ENCODE results near the gene IFI30. TPM values are rescaled to one million over a fixed set of nuclear protein-coding genes. Genes with fewer than 3 reads are reported as not detected.

The IFI30 gene
- total and polyA plus RNA-seq, 8 donors, result 7.3 to 986 (median 13.0) TPM

DNA sequence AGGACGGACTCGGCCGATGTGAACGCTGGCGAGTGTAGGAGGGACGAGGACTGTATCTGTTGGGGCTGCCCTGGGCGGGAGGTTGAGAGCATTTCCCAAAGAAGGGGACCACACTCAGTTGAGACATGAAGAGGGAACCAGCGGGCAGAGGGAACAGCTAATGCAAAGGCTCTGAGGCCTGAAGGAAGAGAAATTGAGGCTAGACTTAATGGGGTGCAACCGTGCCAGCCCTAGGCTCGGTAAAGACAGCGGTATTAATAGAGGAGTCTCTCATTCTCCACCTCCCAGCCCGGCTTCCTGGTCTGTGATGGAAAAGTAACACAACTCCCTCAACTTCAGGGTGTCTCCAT, 20.5 kb downstream of the IFI30 start:
- H3K27ac ChIP-seq, result peak overlapping the region in 1 of 2 donors; percentile 33
- H3K4me3 ChIP-seq, result peak overlapping the region in 1 of 2 donors; percentile 87
- TF ChIP-seq, protein P1, sequence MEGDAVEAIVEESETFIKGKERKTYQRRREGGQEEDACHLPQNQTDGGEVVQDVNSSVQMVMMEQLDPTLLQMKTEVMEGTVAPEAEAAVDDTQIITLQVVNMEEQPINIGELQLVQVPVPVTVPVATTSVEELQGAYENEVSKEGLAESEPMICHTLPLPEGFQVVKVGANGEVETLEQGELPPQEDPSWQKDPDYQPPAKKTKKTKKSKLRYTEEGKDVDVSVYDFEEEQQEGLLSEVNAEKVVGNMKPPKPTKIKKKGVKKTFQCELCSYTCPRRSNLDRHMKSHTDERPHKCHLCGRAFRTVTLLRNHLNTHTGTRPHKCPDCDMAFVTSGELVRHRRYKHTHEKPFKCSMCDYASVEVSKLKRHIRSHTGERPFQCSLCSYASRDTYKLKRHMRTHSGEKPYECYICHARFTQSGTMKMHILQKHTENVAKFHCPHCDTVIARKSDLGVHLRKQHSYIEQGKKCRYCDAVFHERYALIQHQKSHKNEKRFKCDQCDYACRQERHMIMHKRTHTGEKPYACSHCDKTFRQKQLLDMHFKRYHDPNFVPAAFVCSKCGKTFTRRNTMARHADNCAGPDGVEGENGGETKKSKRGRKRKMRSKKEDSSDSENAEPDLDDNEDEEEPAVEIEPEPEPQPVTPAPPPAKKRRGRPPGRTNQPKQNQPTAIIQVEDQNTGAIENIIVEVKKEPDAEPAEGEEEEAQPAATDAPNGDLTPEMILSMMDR (IDR thresholded peaks at IDR 0.05), result no peak
- DNase-seq (no peak), ATAC-seq (no peak)
- no peaks in the 10 kb centered on the region for H3K27me3 ChIP-seq
- no peaks in the 10 kb centered on the region for H3K9me3 ChIP-seq
- intact Hi-C loops (cut with DNase I), result no loop called here
- H3K4me1 ChIP-seq, result peaks cover 16 to 24% of the 10 kb centered on the region in 2 donors
- H3K36me3 ChIP-seq, result peaks cover 0 to 31% of the 10 kb centered on the region in 2 donors

DNA sequence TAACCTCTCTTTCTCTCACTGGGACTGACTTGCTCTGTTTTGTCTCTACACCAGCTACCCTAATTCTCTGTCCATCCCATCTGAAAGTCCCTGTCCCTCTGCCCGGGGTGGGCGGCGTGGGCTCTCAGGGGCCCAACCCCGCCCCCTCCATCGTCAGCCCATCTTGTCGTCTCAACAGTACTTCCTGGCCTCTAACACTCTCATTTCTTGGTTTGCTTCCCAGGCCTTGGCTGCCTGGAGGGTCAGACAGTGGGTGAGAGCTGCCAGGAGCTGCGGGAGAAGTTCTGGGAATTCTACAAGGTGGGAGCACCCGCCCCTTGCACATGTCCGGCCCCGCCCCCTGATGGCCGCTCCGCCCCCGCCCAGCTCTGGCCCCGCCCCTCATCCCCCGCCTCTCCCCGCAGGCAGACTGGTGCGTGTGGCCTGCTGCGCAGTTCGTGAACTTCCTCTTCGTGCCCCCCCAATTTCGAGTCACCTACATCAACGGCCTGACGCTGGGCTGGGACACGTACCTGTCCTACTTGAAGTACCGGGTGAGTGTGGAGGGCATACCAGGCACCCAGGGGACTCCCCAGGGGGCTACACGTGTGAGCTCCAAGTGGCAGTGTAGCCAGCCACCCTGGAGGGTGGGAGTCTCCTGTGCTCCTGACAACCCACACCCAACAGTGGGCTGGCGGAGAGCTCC, 21.1 kb downstream of the IFI30 start:
- peak in 1 of 4 donors; percentile 40 for DNase-seq

DNA sequence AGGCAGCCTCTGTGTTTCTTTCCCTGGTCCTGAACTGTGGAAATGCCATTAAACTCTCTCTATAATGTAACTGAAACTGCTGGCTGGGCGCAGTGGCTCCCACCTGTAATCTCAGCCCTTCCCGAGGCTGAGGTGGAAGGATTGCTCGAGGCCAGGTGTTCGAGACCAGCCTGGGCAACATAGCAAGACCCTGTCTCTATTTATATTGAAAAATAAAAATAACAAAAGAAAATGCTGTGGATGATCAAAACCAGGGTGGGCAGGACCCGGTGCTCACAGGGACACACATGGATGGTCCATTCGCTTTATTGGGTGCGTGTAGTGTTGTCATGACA, 22.9 kb downstream of the IFI30 start:
- intact Hi-C loops (cut with DNase I), result no loop called here
- Histone ChIP-seq H3K27ac (no peak overlapping the region), H3K36me3 (peaks cover 0 to 45% of the 10 kb centered on the region in 2 donors), H3K27me3 (no peaks in the 10 kb centered on the region), H3K4me3 (no peak overlapping the region), H3K9me3 (no peaks in the 10 kb centered on the region), H3K4me1 (peaks cover 16 to 22% of the 10 kb centered on the region in 2 donors)
- ATAC-seq, result no peak
- DNase-seq, result no peak
- TF ChIP-seq, protein P1 (IDR thresholded peaks at IDR 0.05), result no peak

More for the DNA sequence above, 21.1 kb downstream of the IFI30 start:
- Histone ChIP-seq H3K27me3 (no peaks in the 10 kb centered on the region), H3K4me3 (peak overlapping the region in 1 of 2 donors; percentile 87), H3K4me1 (peaks cover 16 to 24% of the 10 kb centered on the region in 2 donors), H3K27ac (peak overlapping the region in 1 of 2 donors; percentile 33), H3K9me3 (no peaks in the 10 kb centered on the region), H3K36me3 (peaks cover 0 to 36% of the 10 kb centered on the region in 2 donors)
- intact Hi-C loops (cut with DNase I), result no loop called here
- no peak for ATAC-seq
- TF ChIP-seq, protein P1 (IDR thresholded peaks at IDR 0.05), result no peak

DNA sequence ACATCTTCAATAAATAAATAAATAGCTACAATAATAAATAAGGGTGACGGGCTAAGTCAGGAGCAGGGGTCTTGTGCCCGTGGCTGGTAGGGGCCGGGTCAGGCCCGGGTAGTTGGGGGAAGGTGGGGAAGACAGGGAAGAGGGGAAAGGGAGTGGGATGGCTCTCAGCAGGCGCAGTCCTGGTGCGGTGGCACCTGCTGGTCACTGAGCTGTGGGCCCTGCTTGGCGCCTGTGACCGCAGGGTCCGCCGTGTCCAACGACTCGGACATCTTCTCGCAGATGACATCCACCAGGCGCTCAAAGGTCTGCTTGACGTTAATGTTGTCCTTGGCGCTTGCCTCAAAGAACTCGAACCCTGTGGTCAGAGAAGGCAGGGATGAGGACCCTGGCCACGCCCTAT, 23.7 kb downstream of the IFI30 start:
- ATAC-seq (no peak), DNase-seq (no peak)
- Histone ChIP-seq H3K27ac (no peak overlapping the region), H3K4me1 (peaks cover 14 to 15% of the 10 kb centered on the region in 2 donors), H3K4me3 (no peak overlapping the region), H3K9me3 (no peaks in the 10 kb centered on the region), H3K27me3 (no peaks in the 10 kb centered on the region), H3K36me3 (peaks cover 0 to 45% of the 10 kb centered on the region in 2 donors)
- intact Hi-C loops (cut with DNase I), result no loop called here
- TF ChIP-seq, protein P1 (IDR thresholded peaks at IDR 0.05), result no peak

DNA sequence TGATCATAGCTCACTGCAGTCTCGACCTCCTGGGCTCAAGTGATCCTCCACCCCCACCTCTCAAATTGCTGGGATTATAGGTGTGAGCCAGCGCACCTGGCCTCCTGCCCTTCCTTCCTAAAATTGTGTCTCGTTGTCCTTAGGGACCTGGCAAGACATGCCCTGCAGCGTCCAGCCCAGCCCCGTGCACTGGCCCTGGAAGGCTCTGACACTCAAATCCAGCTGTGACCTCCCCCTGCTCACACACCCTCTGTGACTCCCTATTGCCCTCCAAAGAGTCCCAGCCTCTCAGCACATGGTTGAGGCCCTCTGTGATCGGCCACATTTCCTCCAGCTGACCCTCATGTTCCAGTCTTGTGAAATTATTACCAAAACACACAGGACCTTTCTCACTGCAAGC, 24.3 kb downstream of the IFI30 start:
- Histone ChIP-seq H3K4me3 (no peak overlapping the region), H3K36me3 (peaks cover 0 to 45% of the 10 kb centered on the region in 2 donors), H3K27ac (no peak overlapping the region), H3K27me3 (peaks cover 0 to 4% of the 10 kb centered on the region in 2 donors), H3K9me3 (no peaks in the 10 kb centered on the region), H3K4me1 (peaks cover 17 to 19% of the 10 kb centered on the region in 2 donors)
- DNase-seq, result no peak
- no peak for ATAC-seq
- TF ChIP-seq, protein P1 (IDR thresholded peaks at IDR 0.05), result no peak
- intact Hi-C loops (cut with DNase I), result no loop called here

All from left lung (tissue), 10 donors.